Cardiac muscle cell (in vitro differentiated cells and primary cell): ENCODE results near the gene GCH1. TPM values are rescaled to one million over a fixed set of nuclear protein-coding genes. Genes with fewer than 3 reads are reported as not detected.
A peak's percentile ranks its signal among the peaks of the same experiment; 100 is the strongest.

ENCODE experiments used
- DNase-seq, 2 donors: peaks; one replicate each; pipeline versions ENCODE4 v3.0.0 to v3.0.0-alpha.2; 2010 to 2017; ENCODE audit warnings: low read depth in 1 of 2, low spot score in 1 of 2
- H3K27ac ChIP-seq: fragments of 200-600 bp; sonication (generic); 2 replicates; pipeline ENCODE4 v1.5.1; 2016
- H3K27me3 ChIP-seq: fragments of 200-600 bp; sonication (generic); 2 replicates; pipeline ENCODE4 v1.6.0; 2016; ENCODE audit warnings: control low read depth
- H3K36me3 ChIP-seq: fragments of 200-600 bp; sonication (generic); 2 replicates; pipeline ENCODE4 v1.5.1; 2016; ENCODE audit warnings: control low read depth
- H3K4me1 ChIP-seq: fragments of 200-600 bp; sonication (generic); 2 replicates; pipeline ENCODE4 v1.8.1; 2017; ENCODE audit warnings: low read depth, mild to moderate bottlenecking, mixed run types
- H3K4me3 ChIP-seq: fragments of 200-600 bp; sonication (generic); 2 replicates; pipeline ENCODE4 v1.5.1; 2016; ENCODE audit warnings: mild to moderate bottlenecking
- H3K9me3 ChIP-seq: fragments of 200-600 bp; sonication (generic); 2 replicates; pipeline ENCODE4 v1.5.1; 2017; ENCODE audit warnings: low read depth, mild to moderate bottlenecking, control low read depth
- CTCF ChIP-seq: IDR thresholded peaks from 2 replicates; pipeline ENCODE4 v1.5.1; 2012; ENCODE audit warnings: low read depth, mild to moderate bottlenecking, low read length
- polyA plus RNA-seq: library from polyadenylated mRNA; unstranded; fragments of >200 nt; fragmentation: Nextera tagmentation; extraction: Ambion mirVana; gene quantifications from 2 replicates; pipeline ENCODE4 v1.2.1, GENCODE V29; 2016
- total RNA-seq: library from RNA; depleted of rRNA; stranded (reverse); fragments of >200 nt; gene quantifications from 2 replicates; pipeline ENCODE4 v1.2.3, GENCODE V29; 2016

Gene GCH1
- total and polyA plus RNA-seq, 2 experiments from 2014 or later = 3.0 to 3.5 TPM

GRCh38 chr14:54794159-54794558 is 108.5 kb downstream of the GCH1 start:
- no peaks in the 10 kb centered on the region for H3K4me1 ChIP-seq
- TF ChIP-seq CTCF = no peak
- H3K36me3 ChIP-seq = peaks cover 16% of the 10 kb centered on the region
- H3K9me3 ChIP-seq = no peaks in the 10 kb centered on the region
- H3K27me3 ChIP-seq = no peaks in the 10 kb centered on the region
- DNase-seq = no peak
- H3K4me3 ChIP-seq = no peak overlapping the region
- H3K27ac ChIP-seq = peak overlapping the region; percentile 21

- H3K36me3 ChIP-seq = peaks cover 20% of the 10 kb centered on the region
- no peaks in the 10 kb centered on the region for H3K27me3 ChIP-seq
- no peak overlapping the region for H3K4me3 ChIP-seq
- no peak overlapping the region for H3K27ac ChIP-seq
- H3K4me1 ChIP-seq = no peaks in the 10 kb centered on the region
- no peak for TF ChIP-seq CTCF
- DNase-seq = no peak
- H3K9me3 ChIP-seq = no peaks in the 10 kb centered on the region
Measured at GRCh38 chr14:54792288-54792687, 110.3 kb downstream of the GCH1 start.

Other genes with a start within 250 kb of the GCH1 start
- gene WDHD1, start 124.3 kb upstream of the GCH1 start, total RNA-seq = 4.9 and 5.4 TPM in 2 replicates
- gene WDHD1, start 124.3 kb upstream of the GCH1 start, polyA plus RNA-seq = 7.4 and 8.4 TPM in 2 replicates
- gene SOCS4, start 124.4 kb upstream of the GCH1 start, total RNA-seq = 6.0 and 8.5 TPM in 2 replicates
- gene SOCS4, start 124.4 kb upstream of the GCH1 start, polyA plus RNA-seq = 6.5 and 8.4 TPM in 2 replicates
- 79.6 and 83.5 TPM in 2 replicates for gene MAPK1IP1L, start 148.8 kb upstream of the GCH1 start, total RNA-seq
- 97.7 and 104 TPM in 2 replicates for gene MAPK1IP1L, start 148.8 kb upstream of the GCH1 start, polyA plus RNA-seq
- 33.2 and 51.8 TPM in 2 replicates for gene LGALS3, start 226.4 kb upstream of the GCH1 start, total RNA-seq
- 55.3 and 60.3 TPM in 2 replicates for gene LGALS3, start 226.4 kb upstream of the GCH1 start, polyA plus RNA-seq